ELR (cell line): ENCODE results near the gene KDM4B.

Experiments
- DNase-seq: peaks from one replicate; pipeline ENCODE4 v3.0.0-alpha.2; 2015; ENCODE audit warnings: low read depth

KDM4B gene

GRCh38 chr19:5107432-5108122, 138.7 kb downstream of the KDM4B start:
- no peak for DNase-seq

- DNase-seq, result no peak
Measured at GRCh38 chr19:5108123-5108596, 139.2 kb downstream of the KDM4B start.

DNA sequence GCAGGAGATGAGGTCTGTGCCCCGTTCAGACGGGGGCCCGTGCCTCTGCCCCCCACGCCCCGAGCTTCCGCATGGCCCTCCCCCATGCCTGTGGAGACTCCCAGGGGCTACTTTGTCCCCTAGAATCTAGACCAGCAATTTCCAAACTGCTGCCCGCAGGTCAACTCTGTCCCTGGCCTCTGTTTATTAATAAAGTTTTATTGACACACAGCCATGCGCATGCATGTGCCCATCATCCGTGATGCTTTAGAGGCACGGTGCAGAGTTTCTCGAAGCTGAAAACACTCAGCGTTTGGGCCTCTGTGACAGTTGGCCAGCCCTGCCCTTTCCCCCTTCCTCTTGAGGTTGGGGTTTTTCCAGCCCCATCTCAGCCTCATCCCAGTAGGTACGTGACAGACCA, 140.0 kb downstream of the KDM4B start:
- DNase-seq, result no peak

- no peak for DNase-seq
Measured at GRCh38 chr19:5109560-5109959, 140.6 kb downstream of the KDM4B start.

DNA sequence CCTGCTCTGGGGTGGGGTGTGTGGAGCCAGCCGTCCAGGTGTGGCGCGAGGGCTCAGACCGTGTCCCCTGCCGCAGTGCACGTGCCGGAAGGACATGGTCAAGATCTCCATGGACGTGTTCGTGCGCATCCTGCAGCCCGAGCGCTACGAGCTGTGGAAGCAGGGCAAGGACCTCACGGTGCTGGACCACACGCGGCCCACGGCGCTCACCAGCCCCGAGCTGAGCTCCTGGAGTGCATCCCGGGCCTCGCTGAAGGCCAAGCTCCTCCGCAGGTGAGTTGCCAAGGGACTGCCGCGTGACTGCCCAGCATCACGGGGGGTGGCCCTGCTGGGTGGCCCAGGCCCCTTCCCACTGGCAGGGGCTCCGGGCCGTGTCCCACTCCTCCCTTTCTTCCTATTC, 141.6 kb downstream of the KDM4B start:
- DNase-seq, result no peak

GRCh38 chr19:5111051-5111450, 142.1 kb downstream of the KDM4B start:
- no peak for DNase-seq

- DNase-seq, result no peak
Measured at GRCh38 chr19:5112175-5112574, 143.3 kb downstream of the KDM4B start.

DNA sequence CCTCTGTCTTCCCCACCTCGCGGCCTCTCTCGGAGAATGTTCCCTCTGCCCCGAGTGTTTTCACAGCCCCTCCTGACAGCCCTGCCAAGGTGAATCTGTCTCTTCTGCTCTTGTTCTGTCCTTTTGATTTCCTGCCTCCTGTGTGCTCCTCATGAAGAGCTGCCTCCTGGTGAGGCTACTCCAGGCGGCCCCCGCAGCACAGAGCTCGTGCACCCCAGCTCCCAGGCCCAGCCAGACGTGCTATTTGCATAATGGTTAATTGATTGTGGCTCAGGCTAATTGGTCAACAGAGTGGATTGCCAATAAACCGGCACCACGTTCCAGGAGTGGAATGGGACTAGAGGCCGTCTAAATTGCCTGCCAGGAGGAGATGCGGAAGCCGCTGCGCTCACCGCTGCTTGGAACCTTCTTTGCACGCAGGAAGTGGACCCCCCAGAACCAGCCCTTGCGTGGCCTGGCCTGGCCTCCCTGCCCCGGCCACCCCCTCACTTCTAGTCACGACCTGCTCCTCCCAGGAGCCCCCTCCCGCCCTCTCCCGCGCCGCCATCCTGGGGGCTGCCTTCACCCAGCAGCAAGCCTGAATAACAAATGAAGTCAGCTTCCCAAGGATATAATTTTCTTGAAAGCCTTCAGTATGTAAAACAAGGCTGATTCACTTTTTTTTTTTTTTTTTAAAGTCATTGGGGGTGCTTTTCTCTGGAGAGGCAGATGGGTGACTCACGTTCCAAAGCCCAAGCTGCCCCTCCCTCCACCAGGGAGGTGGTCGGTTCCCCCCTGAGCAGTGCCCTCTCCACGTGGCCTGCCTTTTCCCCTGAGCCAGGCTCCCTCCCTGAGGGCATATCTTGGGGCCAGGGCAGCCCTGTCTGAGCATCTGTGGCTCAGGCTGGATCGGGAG, 144.0 kb downstream of the KDM4B start:
- DNase-seq, result peak; percentile 65

GRCh38 chr19:5113633-5114586, 145.0 kb downstream of the KDM4B start:
- no peak for DNase-seq

- DNase-seq, result no peak
Measured at GRCh38 chr19:5114727-5115126, 145.8 kb downstream of the KDM4B start.

DNA sequence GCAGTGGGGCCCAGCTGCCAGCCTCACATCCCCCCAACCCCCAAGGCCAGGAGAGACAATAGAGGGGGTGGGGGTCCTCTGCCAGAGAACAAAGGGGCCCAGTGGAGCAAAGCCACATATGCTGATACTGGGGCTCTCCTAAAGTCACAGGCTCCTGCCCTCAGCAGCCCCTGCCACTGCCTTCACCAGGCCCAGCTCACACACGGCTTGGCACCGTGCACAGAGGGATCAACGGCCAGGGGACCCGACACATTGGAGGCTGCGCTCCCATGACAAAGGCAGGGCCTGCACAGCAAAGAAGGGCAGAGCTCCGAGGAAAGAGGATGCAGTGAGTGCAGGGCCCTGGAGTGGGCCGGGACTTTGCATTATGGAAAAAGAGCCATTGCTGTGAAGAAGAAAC, 146.4 kb downstream of the KDM4B start:
- DNase-seq, result no peak

DNA sequence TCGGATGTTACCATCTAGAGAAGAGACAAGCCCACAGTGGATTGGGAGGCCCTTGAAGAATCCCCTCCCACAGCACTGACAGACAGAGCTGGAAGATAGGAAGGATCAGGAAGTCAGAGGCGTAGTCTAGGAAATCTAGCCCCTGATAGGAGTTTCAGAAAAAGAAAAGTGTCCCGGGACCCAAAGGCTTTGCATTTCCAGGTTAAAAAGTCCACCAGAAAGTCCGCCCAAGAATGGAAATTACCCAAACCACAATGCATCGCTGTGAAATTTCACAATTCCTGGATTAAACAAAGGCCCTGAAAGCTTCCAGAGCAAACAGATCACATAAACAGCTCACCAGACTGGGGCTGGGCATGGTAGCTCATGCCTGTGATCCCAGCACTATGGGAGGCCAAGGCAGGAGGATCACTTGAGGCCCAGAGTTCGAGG, 146.9 kb downstream of the KDM4B start:
- DNase-seq, result no peak

DNA sequence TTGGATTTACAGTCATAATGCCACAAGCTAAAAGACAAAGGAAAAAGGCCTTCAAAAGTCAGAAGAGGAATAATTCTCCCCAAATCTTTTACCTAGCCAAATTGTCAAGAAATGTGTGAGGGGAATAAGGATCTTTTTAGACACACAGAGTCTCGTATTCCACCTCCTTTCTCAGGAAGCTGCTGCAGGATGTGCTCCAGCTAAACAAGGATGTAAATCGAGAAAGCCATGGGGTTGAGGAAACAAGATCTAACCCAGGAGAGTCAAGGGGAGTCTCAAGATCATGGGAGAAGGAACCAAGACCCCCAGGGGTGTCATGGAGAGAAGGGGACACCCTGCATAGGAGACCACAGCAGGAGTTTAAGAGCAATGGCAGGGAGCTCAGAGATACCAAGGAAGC, 147.4 kb downstream of the KDM4B start:
- DNase-seq, result no peak

DNA sequence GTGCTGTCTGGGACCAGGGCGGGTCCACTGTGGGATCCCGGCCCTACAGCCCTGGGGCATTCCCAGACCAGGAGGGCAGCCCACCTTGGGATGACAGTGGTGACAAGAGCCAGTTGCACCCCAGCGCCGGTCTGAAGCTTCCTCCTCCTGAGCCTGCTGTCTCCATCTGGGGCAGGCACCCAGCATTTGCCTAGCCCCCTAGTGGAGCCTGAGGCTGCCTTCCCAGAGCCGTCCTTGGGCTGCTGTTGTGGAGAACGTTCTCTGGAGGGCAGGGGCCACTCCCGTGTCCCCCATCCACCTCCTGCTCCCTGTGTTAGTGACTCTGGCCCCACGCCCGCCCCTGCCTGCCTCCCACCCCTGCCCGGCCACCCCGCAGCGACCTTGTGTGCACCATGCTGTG, 148.5 kb downstream of the KDM4B start:
- DNase-seq, result no peak

GRCh38 chr19:5118026-5118425, 149.1 kb downstream of the KDM4B start:
- no peak for DNase-seq

DNA sequence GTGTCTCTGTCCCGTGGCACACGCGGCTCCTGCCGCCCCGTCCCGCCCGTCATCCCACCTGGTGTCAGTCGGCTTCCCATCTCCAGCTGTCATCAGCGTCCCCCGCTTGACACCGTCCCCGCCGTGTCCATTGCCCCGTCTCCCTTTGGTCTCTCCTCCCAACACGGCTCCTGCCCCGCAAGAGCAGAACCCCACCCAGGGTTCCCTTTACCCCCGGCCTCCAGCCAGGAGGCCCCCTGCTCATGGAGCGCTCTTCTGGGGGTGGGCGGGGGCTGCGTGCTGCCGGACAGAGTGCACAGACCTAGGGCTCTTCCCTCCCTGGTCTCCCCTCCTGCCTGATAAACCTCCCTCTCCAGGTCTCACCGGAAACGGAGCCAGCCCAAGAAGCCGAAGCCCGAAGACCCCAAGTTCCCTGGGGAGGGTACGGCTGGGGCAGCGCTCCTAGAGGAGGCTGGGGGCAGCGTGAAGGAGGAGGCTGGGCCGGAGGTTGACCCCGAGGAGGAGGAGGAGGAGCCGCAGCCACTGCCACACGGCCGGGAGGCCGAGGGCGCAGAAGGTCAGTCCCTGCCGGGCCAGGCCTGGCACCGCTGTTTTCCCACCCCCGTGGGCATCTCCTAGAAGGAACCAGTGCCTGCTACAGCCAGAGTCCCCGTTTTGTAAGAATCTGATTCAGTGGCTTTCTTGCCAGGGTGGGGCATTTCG, 150.5 kb downstream of the KDM4B start:
- no peak for DNase-seq

- DNase-seq, result no peak
Measured at GRCh38 chr19:5120321-5120720, 151.4 kb downstream of the KDM4B start.

DNA sequence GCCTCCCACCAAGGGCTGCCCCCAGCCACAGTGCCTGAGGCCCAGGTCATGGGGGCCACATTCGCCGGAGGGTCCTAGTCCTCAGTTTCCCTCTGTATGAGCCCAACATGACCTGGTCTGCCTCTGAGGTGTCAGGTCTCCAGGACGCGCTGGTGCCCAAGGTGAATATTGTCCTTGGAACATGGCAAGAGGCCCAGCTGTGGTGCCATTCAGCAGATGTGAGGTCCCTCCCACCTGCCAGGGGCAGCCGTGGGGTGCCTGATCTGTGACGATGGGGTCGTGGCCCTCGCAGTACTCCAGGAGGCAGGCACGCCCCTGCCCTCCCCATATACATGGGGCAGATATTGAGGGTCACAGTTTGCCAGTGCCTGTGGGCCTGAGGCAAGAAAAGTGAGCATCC, 151.9 kb downstream of the KDM4B start:
- DNase-seq, result no peak

DNA sequence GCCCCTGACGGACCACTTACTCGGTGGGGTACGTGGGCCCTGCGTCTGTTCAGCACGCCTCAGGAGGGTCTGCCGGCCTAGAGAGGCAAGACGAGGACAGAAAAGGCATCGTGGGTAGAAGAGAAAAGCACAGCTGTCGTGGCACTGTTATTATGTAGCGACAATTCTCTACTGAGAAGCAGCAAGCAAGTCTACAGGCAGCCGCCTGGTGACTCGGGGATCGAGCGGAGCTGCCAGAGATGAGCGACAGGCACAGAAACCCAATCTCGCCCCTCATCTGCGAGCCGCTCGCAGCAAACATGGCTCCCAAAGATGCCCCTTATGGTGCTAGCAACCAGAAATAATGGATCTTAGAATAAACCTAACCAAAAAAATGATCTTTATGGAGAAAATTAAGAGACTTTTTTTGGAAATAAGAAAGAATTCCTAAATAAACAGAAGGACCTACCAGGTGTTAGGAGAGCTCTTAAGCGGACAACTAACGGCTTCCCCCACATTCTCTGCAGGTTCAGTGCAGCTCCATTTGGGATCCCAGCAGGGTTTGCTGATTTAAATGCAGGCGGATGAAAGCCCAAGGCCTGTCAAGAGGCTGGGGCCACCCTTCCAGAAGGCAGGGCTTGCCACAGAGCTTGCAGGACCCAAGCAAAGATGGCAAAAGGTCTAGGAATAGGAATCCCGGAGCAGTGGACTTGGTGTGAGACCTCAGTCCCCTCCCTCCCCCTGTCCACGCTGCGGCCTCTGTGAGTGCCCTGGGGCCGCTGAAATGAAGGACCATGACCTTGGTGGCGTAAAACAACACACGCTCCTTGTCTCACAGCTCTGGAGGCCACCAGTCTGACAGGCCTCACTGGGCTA, 152.6 kb downstream of the KDM4B start:
- no peak for DNase-seq

GRCh38 chr19:5122121-5122400, 153.1 kb downstream of the KDM4B start:
- DNase-seq, result no peak
